WI38 (cell line): ENCODE data around the gene FAM209B.
"Not testable (repeated sequence)": the region's sequence is repeated elsewhere in the genome, so short reads cannot be mapped to it uniquely, and the experiment has no call there.

Experiments used
- H3K4me3 ChIP-seq: 2 replicates; pipeline ENCODE4 v1.5.1; 2011; ENCODE audit warnings: low read depth, mild to moderate bottlenecking, control low read depth, low read length
- TF ChIP-seq, protein P1 (sequence below): IDR thresholded peaks from 2 replicates; pipeline ENCODE4 v1.5.1; 2012; ENCODE audit warnings: low read depth, mild to moderate bottlenecking, control low read depth, low read length

The FAM209B gene, protein sequence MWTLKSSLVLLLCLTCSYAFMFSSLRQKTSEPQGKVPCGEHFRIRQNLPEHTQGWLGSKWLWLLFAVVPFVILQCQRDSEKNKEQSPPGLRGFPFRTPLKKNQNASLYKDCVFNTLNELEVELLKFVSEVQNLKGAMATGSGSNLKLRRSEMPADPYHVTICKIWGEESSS

DNA sequence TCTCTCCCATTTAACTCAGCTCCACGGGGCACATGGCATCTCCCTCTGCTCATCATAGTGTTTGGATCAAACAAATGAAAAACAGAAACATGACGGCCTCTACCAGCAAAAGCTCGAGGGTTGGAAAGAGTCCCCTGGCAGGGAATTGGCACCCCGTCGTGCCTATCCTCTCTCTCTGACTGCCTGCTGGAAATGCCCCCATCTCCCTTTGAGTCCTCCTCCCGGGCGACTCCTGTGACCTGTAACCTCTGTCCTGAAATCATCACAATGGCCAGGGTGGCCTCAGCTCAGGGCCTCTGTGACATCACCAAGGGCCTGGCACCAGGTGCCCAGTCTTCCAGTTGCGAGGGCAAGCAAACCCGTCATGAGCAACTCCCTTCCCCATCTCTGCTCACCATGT is at the start of gene FAM209B:
Gene FAM209B (plus strand): TSS at position 301 of the 400 bp plus-strand sequence. CDS start 96 bp downstream, at position 397.
- not testable (repeated sequence) for H3K4me3 ChIP-seq

DNA sequence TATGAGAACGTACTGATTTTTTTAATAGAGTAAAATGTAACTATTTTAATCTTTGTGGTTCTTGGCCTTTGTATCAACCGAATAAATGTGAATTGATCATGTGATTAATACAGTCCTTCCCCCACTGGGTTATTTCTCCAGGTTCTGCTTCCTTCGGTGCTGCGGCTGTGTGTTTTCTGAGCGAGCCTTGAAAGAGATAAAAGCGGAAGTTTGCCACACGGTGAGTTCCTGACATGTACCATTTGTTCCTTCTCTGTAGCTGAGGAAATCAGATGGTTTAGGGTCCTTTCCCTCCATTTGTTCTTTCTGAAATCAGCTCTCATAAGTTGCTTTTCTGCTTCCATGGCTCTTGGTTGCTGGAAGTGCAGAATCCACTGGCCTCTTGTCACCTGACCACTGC is 49.1 kb upstream of the FAM209B start:
- TF ChIP-seq, protein P1, sequence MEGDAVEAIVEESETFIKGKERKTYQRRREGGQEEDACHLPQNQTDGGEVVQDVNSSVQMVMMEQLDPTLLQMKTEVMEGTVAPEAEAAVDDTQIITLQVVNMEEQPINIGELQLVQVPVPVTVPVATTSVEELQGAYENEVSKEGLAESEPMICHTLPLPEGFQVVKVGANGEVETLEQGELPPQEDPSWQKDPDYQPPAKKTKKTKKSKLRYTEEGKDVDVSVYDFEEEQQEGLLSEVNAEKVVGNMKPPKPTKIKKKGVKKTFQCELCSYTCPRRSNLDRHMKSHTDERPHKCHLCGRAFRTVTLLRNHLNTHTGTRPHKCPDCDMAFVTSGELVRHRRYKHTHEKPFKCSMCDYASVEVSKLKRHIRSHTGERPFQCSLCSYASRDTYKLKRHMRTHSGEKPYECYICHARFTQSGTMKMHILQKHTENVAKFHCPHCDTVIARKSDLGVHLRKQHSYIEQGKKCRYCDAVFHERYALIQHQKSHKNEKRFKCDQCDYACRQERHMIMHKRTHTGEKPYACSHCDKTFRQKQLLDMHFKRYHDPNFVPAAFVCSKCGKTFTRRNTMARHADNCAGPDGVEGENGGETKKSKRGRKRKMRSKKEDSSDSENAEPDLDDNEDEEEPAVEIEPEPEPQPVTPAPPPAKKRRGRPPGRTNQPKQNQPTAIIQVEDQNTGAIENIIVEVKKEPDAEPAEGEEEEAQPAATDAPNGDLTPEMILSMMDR, result no peak
- H3K4me3 ChIP-seq, result no peak overlapping the region

DNA sequence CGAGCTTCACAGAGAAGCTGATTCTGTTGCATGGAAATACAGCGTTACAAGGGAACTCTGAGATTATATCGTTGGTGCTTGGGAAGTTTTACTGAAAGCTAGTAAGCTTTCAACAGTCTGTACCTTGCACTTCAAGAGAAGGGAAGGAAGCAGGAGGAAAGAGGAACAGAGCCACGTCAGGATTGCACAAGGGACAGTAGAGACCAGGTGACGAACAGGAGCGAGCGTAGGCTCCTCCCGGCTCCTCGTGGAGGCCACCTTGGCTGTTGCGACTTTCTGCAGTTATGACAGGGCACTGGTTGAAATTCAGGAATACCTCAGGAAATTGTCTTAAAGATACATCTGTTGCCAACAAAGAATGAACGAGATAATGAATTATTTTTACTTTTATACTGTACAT is 45.8 kb upstream of the FAM209B start:
- no peak overlapping the region for H3K4me3 ChIP-seq
- TF ChIP-seq, protein P1, result no peak

DNA sequence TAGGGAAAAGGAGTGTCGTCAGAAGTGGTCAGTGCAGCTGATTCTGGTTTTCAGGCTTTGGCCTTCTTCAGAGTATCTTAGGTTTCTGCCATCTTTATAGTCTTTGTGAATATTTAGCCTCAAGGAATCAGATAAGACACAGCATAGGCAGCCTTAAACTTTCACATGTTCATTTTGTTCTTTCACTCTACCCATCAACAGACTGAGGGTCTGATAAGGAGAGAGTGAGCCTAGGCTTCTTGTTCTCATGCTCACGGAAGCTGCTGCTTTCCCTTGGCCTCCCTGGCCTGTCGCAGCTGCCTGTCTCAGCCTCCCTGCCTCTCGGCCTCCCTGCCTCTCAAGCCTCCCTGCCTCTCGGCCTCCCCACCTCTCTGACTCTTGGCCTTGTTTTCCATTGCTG is 44.5 kb upstream of the FAM209B start:
- H3K4me3 ChIP-seq, result no peak overlapping the region
- TF ChIP-seq, protein P1, result no peak

DNA sequence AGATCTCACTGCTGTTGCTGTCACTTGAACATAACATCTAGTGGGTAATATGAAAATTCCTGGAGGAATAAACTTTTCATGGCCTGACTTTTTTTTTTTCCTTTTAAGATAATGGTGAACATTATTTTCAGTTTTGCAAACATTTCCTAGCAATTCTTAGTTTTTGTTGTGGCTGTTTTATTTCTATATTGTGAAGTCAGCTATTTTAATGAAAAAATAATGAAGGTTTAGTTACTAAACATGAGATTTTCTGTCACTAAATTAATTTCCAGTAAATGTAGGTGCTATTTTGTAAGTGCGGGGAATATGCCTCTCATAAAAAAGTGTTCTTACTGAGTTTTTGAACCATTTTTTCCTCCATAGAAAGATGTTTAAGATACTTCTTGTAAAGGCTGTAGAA is 31.9 kb upstream of the FAM209B start:
- TF ChIP-seq, protein P1, result no peak
- no peak overlapping the region for H3K4me3 ChIP-seq

DNA sequence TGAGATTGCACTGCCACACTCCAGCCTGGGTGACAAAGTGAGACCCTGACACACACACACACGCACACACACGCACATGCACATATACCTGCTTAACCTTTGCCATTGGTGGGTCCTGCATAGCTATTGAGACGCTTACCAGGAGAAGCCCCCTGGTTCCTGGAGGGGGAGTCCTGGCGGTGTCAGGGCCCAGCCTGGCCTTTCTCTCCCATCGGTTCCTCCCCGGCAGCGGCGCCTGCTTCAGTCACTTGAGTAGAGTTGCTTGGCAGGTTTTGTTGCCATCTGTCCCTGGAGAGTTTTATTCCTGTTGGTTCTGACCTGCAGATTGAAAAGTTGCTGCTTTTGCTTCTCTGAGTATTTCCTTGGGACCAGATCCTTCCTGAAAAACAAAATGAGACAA is 29.1 kb upstream of the FAM209B start:
- TF ChIP-seq, protein P1, result no peak
- H3K4me3 ChIP-seq, result no peak overlapping the region

DNA sequence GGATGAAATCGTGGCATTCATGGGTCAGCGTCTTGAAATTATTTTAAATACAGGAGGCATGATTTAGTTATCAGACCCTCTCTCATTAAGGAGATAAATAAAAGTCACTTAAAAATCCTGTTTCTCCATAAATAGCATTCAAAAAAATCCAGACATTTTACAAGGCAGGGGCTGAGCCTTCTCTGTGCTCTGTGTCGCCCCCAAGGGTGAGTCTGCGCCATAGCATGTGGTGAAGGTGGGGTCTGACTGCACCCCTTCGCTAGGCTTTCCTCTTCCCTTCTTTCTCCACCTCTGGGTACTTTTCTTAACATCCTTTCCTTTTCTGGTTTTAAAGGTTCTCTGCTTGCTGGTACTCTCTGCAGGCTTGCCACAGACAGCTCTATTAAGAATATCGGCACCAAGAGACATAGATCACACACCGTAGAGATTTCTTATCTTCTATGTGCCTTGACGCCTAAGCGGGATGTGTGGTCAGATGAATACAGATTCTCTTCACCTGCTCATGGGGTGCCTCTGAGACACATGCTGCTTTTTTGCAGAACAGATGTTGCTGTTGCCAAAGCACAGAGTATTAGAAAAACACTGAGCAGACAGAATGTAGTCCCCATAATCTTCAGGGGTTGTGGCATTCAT is 28.6 kb upstream of the FAM209B start:
- no peak overlapping the region for H3K4me3 ChIP-seq
- TF ChIP-seq, protein P1, result peak; percentile 56

DNA sequence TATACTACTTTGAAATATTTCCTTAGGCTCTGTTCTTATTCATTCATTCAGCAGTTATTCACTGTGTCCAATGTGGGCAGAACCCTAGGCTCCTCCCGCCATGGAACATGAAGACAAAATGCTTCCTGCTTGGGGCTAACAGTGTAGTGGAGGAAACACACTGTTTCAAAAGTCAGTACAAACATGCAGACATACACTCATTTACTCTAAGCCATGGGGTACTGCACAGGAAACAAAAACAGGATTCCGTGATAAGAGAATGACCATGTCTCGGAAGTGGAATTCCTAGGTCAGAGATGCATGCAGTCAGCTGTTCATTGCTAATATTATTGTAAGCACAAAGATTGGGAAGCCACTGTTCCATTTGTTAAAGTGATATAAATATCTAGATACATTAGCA is 26.9 kb upstream of the FAM209B start:
- TF ChIP-seq, protein P1, result no peak
- no peak overlapping the region for H3K4me3 ChIP-seq
